HL-60/S4 (cell line): Measurements from ENCODE around the gene GNAZ.

Source experiments
- in situ Hi-C: fragments of 300-500 bp; cut with MboI; formaldehyde crosslinking; loops from 2 replicates; pipeline ENCODE4 v1.14.3; 2022; ENCODE audit warnings: low sequenced_read_pairs

GNAZ gene

DNA sequence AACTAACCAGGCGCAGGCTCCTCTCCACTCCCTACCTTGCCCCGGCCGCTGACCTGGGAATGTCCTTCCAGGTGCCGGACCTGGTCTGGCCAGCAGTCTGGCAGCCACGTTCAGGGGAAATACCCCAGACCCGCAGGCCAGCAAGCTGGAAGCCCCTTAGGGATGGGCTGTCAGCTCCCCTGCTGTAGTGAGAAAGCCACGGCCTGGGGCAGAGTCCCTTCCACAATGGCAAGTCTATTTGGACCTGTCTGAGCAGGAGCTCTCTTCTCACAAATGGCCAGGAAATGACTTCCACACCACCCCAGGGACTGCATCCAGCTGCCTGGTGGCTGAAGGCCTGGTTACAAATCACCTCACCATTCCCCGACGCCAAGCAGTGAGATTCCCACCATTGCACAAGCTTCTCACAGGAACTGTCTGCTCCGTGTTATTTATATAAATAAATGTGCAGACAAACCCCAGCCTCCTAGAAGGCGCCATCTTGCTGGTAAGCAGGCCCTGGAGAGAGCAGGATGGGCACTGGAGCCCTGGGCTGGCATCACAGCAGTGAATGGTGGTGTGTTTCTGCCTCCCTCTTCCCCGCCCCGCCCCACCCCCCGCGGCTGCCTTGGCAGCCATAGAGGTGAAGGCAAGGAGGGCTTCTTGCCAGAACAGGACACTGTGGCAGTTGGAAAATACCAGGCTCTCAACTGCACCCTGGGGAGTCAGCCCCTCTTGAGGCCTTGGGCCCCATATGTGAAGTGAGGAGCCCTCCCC lies 47.8 kb downstream of the GNAZ start:
- in situ Hi-C loops = no loop called here

DNA sequence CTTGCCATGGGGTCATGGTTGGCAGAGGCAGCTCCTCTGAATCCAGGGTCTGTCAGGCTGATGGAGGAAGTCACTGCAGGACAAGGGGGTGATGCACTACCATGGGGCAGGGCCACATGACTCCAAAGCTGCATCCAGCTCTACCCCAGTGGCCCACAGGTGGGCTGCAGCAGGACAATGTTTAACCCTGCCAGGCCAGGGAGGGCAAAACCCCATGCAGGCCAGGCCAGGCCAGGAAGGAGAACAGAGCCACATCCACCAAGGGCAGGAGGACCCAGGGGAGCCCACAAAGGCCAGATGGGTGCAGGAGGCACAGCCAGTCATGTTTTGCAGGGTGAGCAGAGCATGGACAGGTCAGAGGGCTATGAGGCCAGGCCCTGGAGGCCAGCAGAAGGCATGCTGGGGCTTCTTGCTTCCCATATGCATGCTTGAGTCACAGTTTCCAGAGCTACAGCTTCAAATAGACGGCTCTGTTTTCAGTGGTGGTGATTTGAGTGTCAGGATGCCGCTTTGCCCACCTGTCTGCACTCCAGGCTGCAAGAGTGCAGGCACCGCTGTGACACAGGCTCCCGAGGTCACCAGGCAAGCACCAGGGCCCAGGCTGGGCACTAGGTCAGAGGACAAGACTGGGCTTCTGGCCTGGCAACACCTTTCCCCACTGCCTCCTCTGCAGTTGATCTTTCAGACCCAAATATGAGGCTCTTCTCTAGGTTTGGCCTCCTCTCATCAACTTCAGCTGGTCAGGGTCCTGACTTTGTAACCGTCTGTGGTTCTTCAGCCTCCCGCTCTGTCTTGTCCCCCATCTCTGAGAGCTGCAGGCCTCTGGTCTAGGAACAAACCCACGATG lies 48.6 kb downstream of the GNAZ start:
- in situ Hi-C loops = no loop called here

DNA sequence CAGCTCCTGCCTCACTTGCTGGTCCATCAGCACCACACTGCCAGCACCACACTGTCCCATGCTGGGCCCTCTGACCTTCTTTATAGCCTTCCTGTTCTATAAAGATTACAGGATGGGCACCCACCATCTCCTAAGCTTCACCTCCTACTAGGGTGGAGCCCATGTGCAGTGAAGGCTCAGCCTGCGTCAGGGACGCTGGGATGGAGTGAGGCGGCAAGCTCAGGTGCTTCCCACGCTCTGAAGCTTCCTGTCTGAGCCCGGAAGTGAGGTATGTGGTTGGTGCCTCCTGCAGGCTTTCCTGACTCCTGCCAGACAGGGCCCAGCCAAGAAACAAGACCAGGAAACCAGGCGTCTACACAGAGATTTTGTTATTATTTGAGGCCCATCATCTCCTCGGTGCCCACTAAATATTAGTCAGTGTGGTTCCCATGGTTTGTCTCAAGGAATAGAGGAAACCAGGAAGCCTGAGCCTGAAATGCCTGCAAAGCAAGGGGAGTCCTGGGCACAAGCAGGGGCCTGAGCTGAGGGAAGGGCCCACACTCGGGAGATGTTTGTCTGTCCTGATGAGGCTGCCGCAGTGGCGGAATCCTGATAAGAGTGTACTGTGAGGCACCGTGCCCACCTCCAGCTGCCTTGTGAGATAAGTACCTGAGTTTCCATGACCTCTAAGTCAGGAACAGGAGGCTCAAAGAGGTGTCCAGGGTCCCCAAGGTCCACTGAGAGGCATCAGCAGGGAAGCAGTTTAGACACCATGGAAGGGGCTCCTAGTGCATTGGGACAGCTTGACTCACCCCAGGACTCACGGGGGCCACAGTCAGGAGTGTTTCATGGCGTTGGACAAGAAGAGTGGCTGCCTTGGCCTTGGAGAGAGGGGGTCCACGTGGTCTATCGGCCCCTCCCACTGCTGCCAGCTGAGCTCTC lies 49.4 kb downstream of the GNAZ start:
- in situ Hi-C loops = loop anchor here (10.0 kb wide), 1 partner anchor 155 kb away; no protein-coding TSS in a partner anchor

DNA sequence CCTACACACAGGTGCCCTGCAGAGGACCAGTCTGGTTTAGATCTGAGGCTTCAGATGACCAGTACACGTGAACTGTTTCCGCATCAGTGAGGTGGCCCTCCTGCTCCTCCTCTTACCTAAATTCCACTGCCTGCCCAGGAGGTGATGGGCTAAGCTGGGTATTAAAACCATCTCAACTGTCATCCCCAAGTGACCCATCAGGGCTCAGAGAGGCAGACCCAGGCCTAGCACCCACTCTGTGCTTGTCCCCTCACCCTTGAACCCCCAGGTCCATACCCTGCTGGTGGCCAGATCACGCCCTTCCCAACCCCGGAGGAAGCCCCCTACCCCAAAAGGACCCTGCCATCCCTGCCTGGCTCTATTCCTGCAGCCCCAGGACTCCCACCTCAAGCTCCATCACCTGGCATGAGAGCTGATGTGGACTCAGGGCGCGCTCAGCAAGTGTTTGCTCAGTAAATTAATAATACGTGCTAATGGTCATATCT lies 50.1 kb downstream of the GNAZ start:
- in situ Hi-C loops = loop anchor here (10.0 kb wide), 1 partner anchor 156 kb away; no protein-coding TSS in a partner anchor

DNA sequence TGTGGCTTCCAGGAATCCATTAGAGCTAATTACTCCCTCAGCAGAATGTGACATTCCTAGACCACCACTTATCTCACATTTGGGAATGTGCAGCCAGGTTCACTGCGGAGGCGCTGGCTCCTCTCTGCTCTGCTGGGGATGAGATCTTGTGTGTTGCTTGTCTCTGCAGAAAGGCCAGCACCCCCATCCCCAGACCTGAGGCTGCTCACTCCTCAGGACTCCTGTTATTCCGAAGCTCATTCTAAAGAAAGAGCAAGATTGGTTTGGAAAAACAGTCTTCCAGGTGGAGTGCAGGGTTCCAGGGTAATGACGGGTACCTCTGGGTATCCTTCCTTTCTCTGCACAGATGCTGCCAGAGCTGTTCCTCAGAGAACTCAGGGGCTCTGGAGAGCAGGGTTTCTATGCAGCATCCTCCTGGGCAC lies 50.7 kb downstream of the GNAZ start:
- in situ Hi-C loops = loop anchor here (10.0 kb wide), 1 partner anchor 156 kb away; no protein-coding TSS in a partner anchor

DNA sequence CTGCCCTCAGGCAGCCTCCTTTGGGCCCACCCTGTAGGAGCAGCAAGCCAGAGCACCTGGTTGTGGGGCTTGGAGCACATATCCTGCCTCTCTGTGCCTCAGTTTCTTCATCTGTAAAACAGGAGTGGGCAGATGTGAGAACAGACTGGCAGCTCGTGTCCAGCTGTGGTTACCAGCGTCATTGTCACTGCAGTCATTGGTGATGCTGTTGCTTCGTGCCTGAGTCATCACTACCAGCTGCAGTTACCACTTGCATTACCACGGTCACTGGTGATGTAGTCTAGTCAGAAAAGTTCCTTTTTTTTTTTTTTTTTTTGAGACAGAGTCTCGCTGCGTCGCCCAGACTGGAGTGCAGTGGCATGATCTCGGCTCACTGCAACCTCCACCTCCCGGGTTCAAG lies 51.1 kb downstream of the GNAZ start:
- in situ Hi-C loops = loop anchor here (10.0 kb wide), 1 partner anchor 157 kb away; no protein-coding TSS in a partner anchor

DNA sequence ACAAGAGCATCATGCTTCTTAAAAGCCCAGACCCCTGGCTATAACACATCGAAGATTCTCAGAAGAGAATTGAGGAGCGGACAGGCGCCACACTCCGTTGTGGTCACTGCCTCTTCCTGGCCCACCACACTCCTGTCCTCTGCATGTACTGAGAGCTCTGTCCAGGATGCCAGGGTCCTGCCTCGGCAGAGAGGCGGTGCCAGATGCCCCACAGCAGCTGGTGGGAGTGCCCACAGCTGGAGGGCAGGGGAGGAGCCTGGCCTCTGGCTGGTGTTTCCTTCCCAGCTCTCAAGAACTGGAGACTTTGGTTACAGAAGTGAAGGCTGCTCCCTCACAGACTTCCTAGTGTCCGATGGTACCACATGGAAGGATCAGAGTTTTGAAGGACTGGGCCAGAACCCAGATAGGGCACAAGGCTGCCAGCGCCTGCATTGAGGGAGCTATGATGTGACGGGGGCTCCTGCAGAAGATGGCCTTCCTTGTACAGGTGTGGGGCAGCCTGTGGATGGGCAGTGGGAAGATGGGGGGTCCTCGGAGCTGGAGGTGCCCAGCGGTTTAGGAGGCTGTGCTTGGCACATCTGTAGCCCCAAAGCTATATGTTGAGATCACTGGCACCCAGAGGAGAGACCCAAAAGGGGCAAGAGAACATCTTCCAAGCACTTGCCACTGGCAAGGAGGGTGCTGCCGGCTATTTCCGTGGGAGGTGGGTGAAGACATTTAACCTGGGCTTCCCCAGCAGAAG lies 52.1 kb downstream of the GNAZ start:
- in situ Hi-C loops = loop anchor here (10.0 kb wide), 1 partner anchor 158 kb away; no protein-coding TSS in a partner anchor

DNA sequence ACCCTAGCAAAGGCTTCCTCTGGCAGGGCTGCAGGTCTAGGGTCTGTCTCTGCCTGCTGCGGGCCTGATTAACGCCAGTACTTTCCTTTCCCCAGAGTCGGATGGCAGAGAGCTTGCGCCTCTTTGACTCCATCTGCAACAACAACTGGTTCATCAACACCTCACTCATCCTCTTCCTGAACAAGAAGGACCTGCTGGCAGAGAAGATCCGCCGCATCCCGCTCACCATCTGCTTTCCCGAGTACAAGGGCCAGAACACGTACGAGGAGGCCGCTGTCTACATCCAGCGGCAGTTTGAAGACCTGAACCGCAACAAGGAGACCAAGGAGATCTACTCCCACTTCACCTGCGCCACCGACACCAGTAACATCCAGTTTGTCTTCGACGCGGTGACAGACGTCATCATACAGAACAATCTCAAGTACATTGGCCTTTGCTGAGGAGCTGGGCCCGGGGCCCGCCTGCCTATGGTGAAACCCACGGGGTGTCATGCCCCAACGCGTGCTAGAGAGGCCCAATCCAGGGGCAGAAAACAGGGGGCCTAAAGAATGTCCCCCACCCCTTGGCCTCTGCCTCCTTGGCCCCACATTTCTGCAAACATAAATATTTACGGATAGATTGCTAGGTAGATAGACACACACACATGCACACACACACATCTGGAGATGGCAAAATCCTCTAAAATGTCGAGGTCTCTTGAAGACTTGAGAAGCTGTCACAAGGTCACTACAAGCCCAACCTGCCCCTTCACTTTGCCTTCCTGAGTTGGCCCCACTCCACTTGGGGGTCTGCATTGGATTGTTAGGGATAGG lies 52.9 kb downstream of the GNAZ start:
- in situ Hi-C loops = loop anchor here (10.0 kb wide), 1 partner anchor 158 kb away; no protein-coding TSS in a partner anchor

DNA sequence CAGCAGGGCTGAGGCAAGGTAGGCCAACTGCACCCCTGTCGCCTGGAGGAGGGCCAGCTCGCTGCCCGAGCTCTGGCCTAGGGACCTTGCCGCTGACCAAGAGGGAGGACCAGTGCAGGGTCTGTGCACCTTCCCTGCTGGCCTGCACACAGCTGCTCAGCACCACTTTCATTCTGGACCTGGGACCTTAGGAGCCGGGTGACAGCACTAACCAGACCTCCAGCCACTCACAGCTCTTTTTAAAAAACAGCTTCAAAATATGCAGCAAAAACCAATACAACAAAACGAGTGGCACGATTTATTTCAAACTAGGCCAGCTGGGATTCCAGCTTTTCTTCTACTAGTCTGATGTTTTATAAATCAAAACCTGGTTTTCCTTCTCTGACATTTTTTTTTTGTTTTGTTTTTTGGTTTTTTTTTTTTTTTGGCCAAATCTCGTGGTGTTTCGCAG lies 53.5 kb downstream of the GNAZ start:
- in situ Hi-C loops = loop anchor here (10.0 kb wide), 1 partner anchor 159 kb away; no protein-coding TSS in a partner anchor

DNA sequence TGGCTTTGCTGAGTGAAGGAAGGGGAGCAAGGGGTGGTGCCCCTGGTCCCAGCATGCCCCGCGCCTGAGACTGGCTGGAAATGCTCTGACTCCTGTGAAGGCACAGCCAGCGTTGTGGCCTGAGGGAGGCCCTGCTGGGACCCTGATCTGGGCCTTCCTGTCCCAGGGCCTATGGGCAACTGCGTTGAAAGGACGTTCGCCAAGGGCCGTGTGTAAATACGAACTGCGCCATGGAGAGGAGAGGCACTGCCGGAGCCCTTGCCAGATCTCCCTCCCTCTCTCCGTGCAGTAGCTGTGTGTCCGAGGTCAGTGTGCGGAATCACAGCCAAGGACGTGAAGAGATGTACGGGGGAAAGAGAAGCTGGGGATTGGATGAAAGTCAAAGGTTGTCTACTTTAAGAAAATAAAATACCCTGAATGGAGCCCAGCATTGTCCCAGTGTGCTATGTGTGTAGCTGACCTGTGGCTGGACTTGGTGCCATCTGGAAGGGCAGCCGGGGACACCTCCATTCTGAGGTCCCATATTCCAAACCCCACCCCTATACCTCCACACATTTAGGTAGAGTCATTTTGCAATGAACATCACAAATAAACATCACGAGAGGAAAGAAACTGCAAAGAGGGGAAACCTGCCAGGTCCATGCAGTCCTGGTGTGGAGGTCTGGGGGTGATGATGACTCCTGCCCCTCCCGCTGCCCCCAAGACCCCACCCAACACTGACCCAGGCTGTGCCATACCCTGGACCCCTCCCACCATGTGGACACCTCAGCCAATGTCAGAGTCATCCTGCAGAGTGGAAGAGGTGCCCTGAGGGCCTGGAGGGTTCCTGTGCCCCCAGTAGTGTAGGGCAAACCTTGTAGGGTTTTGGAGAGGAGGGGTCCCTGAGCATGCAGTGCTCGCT lies 54.5 kb downstream of the GNAZ start:
- in situ Hi-C loops = loop anchor here (10.0 to 25.0 kb wide), 2 partner anchors 160 to 262 kb away; no protein-coding TSS in a partner anchor

DNA sequence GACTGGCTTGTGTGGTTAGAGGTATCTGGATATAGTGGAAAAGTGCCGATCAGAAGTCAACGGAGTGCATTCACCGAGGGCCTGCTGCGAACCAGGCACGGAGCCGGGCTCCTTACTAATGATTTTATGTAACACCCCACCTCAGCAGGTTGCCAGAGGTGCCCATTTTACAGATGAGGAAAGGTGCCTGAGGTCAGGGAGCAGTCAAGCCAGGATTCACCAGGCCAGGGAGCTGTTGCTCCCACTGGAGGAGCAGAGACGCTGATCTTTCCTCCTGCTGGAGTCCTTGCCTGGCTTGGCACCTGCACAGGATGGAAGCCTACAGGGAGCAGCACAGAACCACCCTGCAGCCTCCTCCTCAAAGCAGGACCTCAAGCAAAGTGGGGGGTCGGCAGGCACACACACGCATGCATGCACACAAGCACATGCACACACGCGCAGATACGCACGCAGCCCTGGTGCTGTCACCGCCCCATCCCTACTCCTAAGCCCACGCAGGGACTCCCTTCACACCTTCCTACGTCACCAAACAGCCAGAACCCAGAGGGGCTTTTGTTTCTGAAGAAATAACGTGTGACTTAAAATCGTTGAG lies 55.3 kb downstream of the GNAZ start:
- in situ Hi-C loops = loop anchor here (10.0 to 25.0 kb wide), 2 partner anchors 161 to 262 kb away; no protein-coding TSS in a partner anchor

DNA sequence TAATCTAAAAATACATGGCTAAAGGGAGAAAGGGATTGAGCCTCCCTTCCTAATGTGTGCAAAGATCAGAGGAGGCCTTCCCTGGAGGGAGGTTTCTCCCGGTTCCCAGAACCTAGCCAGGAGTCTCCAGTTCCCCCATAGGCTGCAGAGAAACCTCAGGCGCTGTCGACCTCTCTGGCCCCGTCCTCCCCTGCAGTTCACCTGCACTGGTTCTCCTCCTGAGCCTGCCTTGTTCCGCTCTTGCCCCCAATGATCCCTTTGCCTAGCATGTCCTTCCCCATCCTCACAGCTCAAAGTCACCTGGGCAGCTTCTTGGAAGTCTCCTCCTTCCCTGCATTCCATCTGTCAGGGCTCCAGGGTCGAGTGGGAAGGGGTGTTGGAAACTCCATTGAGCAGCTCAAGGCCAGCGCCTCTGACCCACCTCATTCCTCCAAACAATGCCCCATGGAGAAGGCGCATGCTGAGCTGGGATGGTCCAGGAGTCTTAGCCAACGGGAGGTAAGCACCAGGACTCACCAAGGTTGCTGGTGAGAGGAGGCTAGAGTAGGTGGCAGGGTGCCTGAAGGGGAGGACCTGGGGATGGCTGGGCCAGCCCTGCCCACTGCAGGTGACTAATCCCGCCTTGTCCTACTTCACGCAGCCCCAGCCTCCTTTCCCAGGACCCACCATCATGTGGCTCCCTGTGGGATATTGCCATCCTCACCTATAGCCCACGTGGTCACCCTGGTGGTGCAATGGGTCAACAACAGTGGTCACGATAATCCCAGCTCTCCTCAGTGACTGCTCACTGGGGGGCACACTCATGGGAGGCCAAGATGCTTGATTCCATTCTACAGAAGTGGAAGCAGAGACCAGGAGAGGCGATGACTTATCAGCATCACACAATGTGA lies 56.1 kb downstream of the GNAZ start:
- in situ Hi-C loops = loop anchor here (10.0 to 25.0 kb wide), 2 partner anchors 162 to 261 kb away; no protein-coding TSS in a partner anchor

DNA sequence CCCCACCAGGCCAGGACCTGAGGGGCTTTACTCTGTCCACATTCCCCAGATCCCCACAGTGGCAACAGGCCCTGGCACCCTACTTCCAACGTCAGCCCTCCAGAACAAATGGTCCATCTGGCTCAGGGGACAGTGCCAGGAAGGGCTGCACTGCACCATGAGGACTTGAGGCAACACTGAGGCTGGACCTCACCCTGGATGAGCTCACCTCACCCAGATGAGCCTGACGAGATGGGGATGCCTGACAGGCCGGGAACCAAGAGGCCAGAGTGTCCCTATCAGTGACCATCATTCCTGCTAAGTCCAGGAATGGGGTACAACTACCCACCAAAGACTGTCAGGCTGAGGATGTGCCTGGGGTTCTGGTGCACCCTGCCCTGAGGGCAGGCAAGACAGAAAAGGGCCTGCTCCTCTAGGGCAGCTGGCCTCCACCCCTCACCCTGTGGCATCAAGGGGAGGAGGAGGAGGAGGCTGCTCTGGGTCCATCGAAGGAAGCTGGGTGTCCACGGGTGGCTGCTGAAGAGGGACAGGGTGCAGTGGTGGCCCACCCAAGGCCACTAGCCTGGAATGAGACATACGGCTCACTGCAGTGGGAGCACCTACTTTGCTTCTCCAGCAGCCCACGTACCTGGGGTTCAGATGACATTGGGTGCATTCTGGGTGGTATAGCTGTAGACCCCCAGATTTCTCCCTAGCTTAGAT lies 56.9 kb downstream of the GNAZ start:
- in situ Hi-C loops = loop anchor here (10.0 to 25.0 kb wide), 2 partner anchors 162 to 260 kb away; no protein-coding TSS in a partner anchor

DNA sequence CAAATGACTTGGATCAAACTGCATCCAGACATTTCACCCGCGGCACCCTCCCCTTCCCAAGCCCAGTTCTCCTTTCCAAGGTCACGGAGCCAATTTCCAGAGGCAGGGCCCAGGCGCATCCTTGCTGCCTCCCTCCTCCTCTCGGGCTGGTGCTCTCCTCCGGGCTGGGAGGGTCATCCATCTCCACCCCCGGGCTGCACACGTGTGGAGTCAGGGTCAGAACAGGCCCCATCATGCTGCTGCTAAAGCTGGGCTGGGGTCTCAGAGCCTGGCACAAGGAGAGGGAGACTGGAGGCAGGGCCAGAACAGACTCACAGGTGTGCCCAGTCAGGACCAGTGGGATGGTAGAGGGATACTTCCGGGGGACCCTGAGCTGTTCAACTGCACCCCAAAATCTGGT lies 57.5 kb downstream of the GNAZ start:
- in situ Hi-C loops = loop anchor here (10.0 to 25.0 kb wide), 2 partner anchors 163 to 260 kb away; no protein-coding TSS in a partner anchor
